GM12878 (cell line): ENCODE measurements around the gene PSMF1. TPM values are rescaled to one million over a fixed set of nuclear protein-coding genes. Genes with fewer than 3 reads are reported as not detected.
A peak's percentile ranks its signal among the peaks of the same experiment; 100 is the strongest.

Experiments used
- ASH2L ChIP-seq: fragments of 300-600, 200-600 bp; sonication (generic); IDR thresholded peaks from 2 replicates; pipeline ENCODE4 v1.6.1; 2017; ENCODE audit warnings: low read depth, mild to moderate bottlenecking, borderline replicate concordance
- CBX3 ChIP-seq: fragments of 200-600 bp; sonication (generic); IDR thresholded peaks from 2 replicates; pipeline ENCODE4 v1.6.1; 2016; ENCODE audit warnings: low read depth, borderline replicate concordance
- CHD1 ChIP-seq: IDR thresholded peaks from 2 replicates; pipeline ENCODE4 v1.6.1; 2012; ENCODE audit warnings: low read depth, low read length, improper control_type of control experiment
- HDGF ChIP-seq: fragments of 450-650 bp; IDR thresholded peaks from 2 replicates; pipeline ENCODE4 v1.6.1; 2016; ENCODE audit warnings: antibody characterized with exemption
- IKZF2 ChIP-seq, 2 experiments: fragments of 450-650 bp; IDR thresholded peaks; 2 replicates each; pipeline ENCODE4 v1.6.1; 2017; ENCODE audit warnings: mild to moderate bottlenecking in 2 of 2, moderate library complexity in 2 of 2
- KDM1A ChIP-seq: fragments of 200-600 bp; sonication (generic); IDR thresholded peaks from 2 replicates; pipeline ENCODE4 v1.6.1; 2016; ENCODE audit warnings: borderline replicate concordance
- MXI1 ChIP-seq: fragments of 150-350 bp; IDR thresholded peaks from 2 replicates; pipeline ENCODE4 v1.6.1; 2011; ENCODE audit warnings: low read depth, mild to moderate bottlenecking, inconsistent platforms, low read length, improper control_type of control experiment
- POLR2A ChIP-seq: IDR thresholded peaks from 2 replicates; pipeline ENCODE4 v1.6.1; 2011; ENCODE audit warnings: low read depth, mild to moderate bottlenecking, low read length
- RAD21 ChIP-seq: IDR thresholded peaks from 2 replicates; pipeline ENCODE4 v1.6.1; 2011; ENCODE audit warnings: mild to moderate bottlenecking, low read depth, low read length, moderate library complexity; ENCODE audit not compliant: insufficient read depth
- RBBP5 ChIP-seq: fragments of 200-600 bp; sonication (generic); conservative IDR thresholded peaks from 2 replicates; pipeline ENCODE4 v1.6.1; 2016
- RCOR1 ChIP-seq: conservative IDR thresholded peaks from 2 replicates; pipeline ENCODE4 v1.6.1; 2012; ENCODE audit warnings: low read depth, low read length, improper control_type of control experiment
- RELA ChIP-seq: fragments of 450-650 bp; IDR thresholded peaks from 2 replicates; pipeline ENCODE4 v1.8.0; 2014; ENCODE audit warnings: borderline replicate concordance; ENCODE audit not compliant: partially characterized antibody
- SMAD5 ChIP-seq: IDR thresholded peaks from 2 replicates; pipeline ENCODE4 v1.6.1; 2016; ENCODE audit warnings: antibody characterized with exemption, low read depth
- SMC3 ChIP-seq: IDR thresholded peaks from 2 replicates; pipeline ENCODE4 v1.6.1; 2011; ENCODE audit warnings: low read length, improper control_type of control experiment, borderline replicate concordance
- SREBF1 ChIP-seq: IDR thresholded peaks from 2 replicates; pipeline ENCODE4 v1.6.1; 2012; ENCODE audit warnings: mild to moderate bottlenecking, low read length
- TAF1 ChIP-seq: IDR thresholded peaks from 2 replicates; pipeline ENCODE4 v1.6.1; 2011; ENCODE audit warnings: mild to moderate bottlenecking, low read depth, low read length, borderline replicate concordance
- TCF3 ChIP-seq: IDR thresholded peaks from 2 replicates; pipeline ENCODE4 v1.6.1; 2012; ENCODE audit warnings: low read depth, mild to moderate bottlenecking, low read length, borderline replicate concordance; ENCODE audit not compliant: insufficient read depth
- ZNF207 ChIP-seq: fragments of 450-650 bp; IDR thresholded peaks from 2 replicates; pipeline ENCODE4 v1.6.1; 2014; ENCODE audit warnings: antibody characterized with exemption, mild to moderate bottlenecking, borderline replicate concordance
- ZNF24 ChIP-seq: fragments of 450-650 bp; IDR thresholded peaks from 2 replicates; pipeline ENCODE4 v1.6.1; 2017; ENCODE audit warnings: antibody characterized with exemption, mild to moderate bottlenecking
- polyA plus RNA-seq, 11 experiments: library from polyadenylated mRNA; depleted of rRNA in 4 of 11; unstranded in 6 of 11; stranded (reverse) in 5 of 11; fragments of >200 nt; fragmentation: Nextera tagmentation in 4 of 11; fragmentation: Illumina TruSeq in 1 of 11; extraction: Ambion mirVana in 4 of 11; extraction: Trizol in 1 of 11; gene quantifications; 1 replicate in 1 of 11; 2 replicates in 10 of 11; pipeline versions ENCODE4 v1.2.1 to v1.2.3, GENCODE V29; 2011 to 2016; ENCODE audit warnings: inconsistent platforms in 2 of 11, missing spikeins in 2 of 11, low read depth in 1 of 11
- total RNA-seq, 4 experiments: library from RNA; depleted of rRNA in 3 of 4; stranded (reverse); fragments of >200 nt in 3 of 4; fragmentation: Illumina TruSeq in 1 of 4; extraction: Trizol in 1 of 4; gene quantifications; 2 replicates each; pipeline versions ENCODE4 v1.2.1 to v1.2.3, GENCODE V29; 2013 to 2021
- TF ChIP-seq, protein P1 (sequence below): IDR thresholded peaks from 2 replicates; pipeline ENCODE4 v1.6.1; 2012; ENCODE audit warnings: low read depth, low read length, improper control_type of control experiment
- TF ChIP-seq, protein P2 (sequence below): fragments of 150-350 bp; IDR thresholded peaks from 2 replicates; pipeline ENCODE4 v1.6.1; 2014; ENCODE audit warnings: mild to moderate bottlenecking, low read depth, low read length
- TF ChIP-seq, protein P3 (sequence below): fragments of 450-650 bp; IDR thresholded peaks from 2 replicates; pipeline ENCODE4 v1.6.1; 2016; ENCODE audit warnings: mild to moderate bottlenecking
- TF ChIP-seq, protein P4 (sequence below): fragments of 450-650 bp; formaldehyde crosslinking; IDR thresholded peaks from 2 replicates; pipeline ENCODE4 v1.4.0; 2020; ENCODE audit warnings: mild to moderate bottlenecking, moderate library complexity
- TF ChIP-seq, protein P5 (sequence below): IDR thresholded peaks from 2 replicates; pipeline ENCODE4 v1.6.1; 2011; ENCODE audit warnings: borderline replicate concordance, low read depth, mild to moderate bottlenecking, moderate library complexity, mixed read lengths, low read length; ENCODE audit not compliant: insufficient read depth; ENCODE audit errors: extremely low read length

PSMF1 gene
- total and polyA plus RNA-seq, 10 of the 15 experiments (the other 5 are each of a cell fraction or from before 2014, with no cell fraction given), result 14.2 to 173 (median 40.6) TPM

DNA sequence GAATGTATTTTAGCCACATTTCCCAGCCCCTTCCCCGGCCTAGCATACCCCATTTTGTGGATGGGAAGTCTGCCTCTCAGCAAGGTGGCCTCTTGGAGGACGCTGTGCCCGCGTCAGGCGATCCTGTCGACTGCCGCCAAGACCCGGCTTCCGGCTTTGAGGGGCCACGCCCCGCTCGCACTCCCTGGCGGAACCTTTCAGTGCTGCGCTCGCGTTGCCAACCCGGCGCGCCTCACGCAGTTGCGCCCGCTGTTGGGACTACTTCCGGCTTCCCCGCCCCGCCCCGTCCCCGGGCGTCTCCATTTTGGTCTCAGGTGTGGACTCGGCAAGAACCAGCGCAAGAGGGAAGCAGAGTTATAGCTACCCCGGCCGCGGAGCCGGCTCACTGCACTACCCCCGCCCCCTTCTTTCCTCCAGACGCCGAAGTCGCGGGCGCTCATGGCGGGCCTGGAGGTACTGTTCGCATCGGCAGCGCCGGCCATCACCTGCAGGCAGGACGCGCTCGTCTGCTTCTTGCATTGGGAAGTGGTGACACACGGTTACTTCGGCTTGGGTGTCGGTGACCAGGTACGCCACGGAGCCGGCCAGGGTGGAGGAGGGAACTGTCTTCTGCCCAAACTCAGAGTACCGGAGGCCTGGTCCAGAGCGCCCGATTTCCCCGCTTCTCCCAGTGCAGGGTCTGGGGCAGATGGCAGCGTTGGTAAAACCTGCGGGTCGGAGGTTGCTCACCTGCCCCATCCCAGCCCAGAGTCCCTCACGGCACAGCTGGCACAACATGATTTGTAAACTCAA, at the start of gene PSMF1 (continued):
- peak; percentile 64 for TF ChIP-seq SREBF1
- TF ChIP-seq, protein P1, sequence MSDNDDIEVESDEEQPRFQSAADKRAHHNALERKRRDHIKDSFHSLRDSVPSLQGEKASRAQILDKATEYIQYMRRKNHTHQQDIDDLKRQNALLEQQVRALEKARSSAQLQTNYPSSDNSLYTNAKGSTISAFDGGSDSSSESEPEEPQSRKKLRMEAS, result peak; percentile 51; the same call in 1 of the 2 replicates
- TF ChIP-seq TAF1, result peak; percentile 88
- TF ChIP-seq ZNF24, result peak; percentile 84
- TF ChIP-seq TCF3, result 0 out of 2 replicates have a peak, but pooled peaks have one; percentile 33
- TF ChIP-seq, protein P2, sequence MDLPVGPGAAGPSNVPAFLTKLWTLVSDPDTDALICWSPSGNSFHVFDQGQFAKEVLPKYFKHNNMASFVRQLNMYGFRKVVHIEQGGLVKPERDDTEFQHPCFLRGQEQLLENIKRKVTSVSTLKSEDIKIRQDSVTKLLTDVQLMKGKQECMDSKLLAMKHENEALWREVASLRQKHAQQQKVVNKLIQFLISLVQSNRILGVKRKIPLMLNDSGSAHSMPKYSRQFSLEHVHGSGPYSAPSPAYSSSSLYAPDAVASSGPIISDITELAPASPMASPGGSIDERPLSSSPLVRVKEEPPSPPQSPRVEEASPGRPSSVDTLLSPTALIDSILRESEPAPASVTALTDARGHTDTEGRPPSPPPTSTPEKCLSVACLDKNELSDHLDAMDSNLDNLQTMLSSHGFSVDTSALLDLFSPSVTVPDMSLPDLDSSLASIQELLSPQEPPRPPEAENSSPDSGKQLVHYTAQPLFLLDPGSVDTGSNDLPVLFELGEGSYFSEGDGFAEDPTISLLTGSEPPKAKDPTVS, result 0 out of 2 replicates have a peak, but pooled peaks have one; percentile 49
- TF ChIP-seq SMAD5, result peak; percentile 74; the same call in 1 of the 2 replicates
- TF ChIP-seq, protein P3, sequence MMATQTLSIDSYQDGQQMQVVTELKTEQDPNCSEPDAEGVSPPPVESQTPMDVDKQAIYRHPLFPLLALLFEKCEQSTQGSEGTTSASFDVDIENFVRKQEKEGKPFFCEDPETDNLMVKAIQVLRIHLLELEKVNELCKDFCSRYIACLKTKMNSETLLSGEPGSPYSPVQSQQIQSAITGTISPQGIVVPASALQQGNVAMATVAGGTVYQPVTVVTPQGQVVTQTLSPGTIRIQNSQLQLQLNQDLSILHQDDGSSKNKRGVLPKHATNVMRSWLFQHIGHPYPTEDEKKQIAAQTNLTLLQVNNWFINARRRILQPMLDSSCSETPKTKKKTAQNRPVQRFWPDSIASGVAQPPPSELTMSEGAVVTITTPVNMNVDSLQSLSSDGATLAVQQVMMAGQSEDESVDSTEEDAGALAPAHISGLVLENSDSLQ, result peak; percentile 53; the same call in 1 of the 2 replicates
- peak; percentile 92 for TF ChIP-seq RELA
- peak; percentile 88; the same call in 1 of the 2 replicates for TF ChIP-seq ZNF207
- TF ChIP-seq MXI1, result peak; percentile 66
- TF ChIP-seq IKZF2 (IDR thresholded peaks at IDR 0.05), result peak in 1 of 2 experiments; percentile 64; a peak in 2 of 4 replicates
- no peak for TF ChIP-seq RBBP5
- TF ChIP-seq RCOR1, result peak; percentile 79; the same call in 1 of the 2 replicates
- no peak for TF ChIP-seq CBX3
- 0 out of 2 replicates have a peak, but pooled peaks have one; percentile 64 for TF ChIP-seq ASH2L
- TF ChIP-seq CHD1, result no peak
- TF ChIP-seq RAD21, result no peak
- TF ChIP-seq POLR2A, result peak; percentile 93
- TF ChIP-seq, protein P4, sequence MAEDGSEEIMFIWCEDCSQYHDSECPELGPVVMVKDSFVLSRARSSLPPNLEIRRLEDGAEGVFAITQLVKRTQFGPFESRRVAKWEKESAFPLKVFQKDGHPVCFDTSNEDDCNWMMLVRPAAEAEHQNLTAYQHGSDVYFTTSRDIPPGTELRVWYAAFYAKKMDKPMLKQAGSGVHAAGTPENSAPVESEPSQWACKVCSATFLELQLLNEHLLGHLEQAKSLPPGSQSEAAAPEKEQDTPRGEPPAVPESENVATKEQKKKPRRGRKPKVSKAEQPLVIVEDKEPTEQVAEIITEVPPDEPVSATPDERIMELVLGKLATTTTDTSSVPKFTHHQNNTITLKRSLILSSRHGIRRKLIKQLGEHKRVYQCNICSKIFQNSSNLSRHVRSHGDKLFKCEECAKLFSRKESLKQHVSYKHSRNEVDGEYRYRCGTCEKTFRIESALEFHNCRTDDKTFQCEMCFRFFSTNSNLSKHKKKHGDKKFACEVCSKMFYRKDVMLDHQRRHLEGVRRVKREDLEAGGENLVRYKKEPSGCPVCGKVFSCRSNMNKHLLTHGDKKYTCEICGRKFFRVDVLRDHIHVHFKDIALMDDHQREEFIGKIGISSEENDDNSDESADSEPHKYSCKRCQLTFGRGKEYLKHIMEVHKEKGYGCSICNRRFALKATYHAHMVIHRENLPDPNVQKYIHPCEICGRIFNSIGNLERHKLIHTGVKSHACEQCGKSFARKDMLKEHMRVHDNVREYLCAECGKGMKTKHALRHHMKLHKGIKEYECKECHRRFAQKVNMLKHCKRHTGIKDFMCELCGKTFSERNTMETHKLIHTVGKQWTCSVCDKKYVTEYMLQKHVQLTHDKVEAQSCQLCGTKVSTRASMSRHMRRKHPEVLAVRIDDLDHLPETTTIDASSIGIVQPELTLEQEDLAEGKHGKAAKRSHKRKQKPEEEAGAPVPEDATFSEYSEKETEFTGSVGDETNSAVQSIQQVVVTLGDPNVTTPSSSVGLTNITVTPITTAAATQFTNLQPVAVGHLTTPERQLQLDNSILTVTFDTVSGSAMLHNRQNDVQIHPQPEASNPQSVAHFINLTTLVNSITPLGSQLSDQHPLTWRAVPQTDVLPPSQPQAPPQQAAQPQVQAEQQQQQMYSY (CRISPR knock-in tag), result no peak
- TF ChIP-seq, protein P5, sequence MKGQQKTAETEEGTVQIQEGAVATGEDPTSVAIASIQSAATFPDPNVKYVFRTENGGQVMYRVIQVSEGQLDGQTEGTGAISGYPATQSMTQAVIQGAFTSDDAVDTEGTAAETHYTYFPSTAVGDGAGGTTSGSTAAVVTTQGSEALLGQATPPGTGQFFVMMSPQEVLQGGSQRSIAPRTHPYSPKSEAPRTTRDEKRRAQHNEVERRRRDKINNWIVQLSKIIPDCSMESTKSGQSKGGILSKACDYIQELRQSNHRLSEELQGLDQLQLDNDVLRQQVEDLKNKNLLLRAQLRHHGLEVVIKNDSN, result peak; percentile 39
- no peak for TF ChIP-seq HDGF
- no peak for TF ChIP-seq KDM1A
- TF ChIP-seq SMC3, result no peak
